HEK293 (cell line): Measurements from ENCODE around the gene KCNMA1.

Experiments
- CTCF ChIA-PET: fragments of 350-600 bp; formaldehyde crosslinking; extraction: SDS; loops from one replicate; lab custom pipeline; 2021; ENCODE audit warnings: antibody characterized with exemption; lab: Yijun Ruan, JAX
- POLR2A ChIA-PET: fragments of 300-600 bp; formaldehyde crosslinking; extraction: SDS; loops from one replicate; lab custom pipeline; 2020; ENCODE audit warnings: antibody characterized with exemption, inconsistent platforms; lab: Yijun Ruan, JAX
- H3K27ac ChIP-seq: fragments of 200-500 bp; sonication (Bioruptor generic); 2 replicates; pipeline ENCODE4 v1.5.1; 2014; ENCODE audit warnings: low read depth, low read length, control low read depth, inconsistent platforms; ENCODE audit errors: extremely low read depth
- H3K36me3 ChIP-seq, 2 experiments: fragments of 200-500 bp in 1 of 2; sonication (Bioruptor generic) in 1 of 2; 1 replicate in 1 of 2; 2 replicates in 1 of 2; pipeline ENCODE4 v1.5.1; 2014 to 2017; ENCODE audit warnings: inconsistent platforms in 2 of 2, low read length in 2 of 2; ENCODE audit not compliant: control insufficient read depth in 2 of 2, insufficient read depth in 1 of 2
- H3K4me1 ChIP-seq: fragments of 200-500 bp; sonication (Bioruptor generic); 2 replicates; pipeline ENCODE4 v1.5.1; 2014; ENCODE audit warnings: mild to moderate bottlenecking, low read length, inconsistent platforms; ENCODE audit not compliant: control insufficient read depth, insufficient read depth
- H3K4me3 ChIP-seq: 2 replicates; pipeline ENCODE4 v1.5.1; 2011; ENCODE audit warnings: low read depth, mild to moderate bottlenecking, control low read depth, low read length, moderate library complexity
- H3K9me3 ChIP-seq: fragments of 200-500 bp; sonication (Bioruptor generic); 2 replicates; pipeline ENCODE4 v1.5.1; 2014; ENCODE audit warnings: low read depth, low read length, inconsistent platforms; ENCODE audit not compliant: control insufficient read depth, insufficient read depth
- BCL6B ChIP-seq: fragments of 450-650 bp; formaldehyde crosslinking; IDR thresholded peaks from 2 replicates; pipeline ENCODE4 v1.5.1; 2017; ENCODE audit warnings: missing biosample characterization, missing genetic modification characterization
- FEZF1 ChIP-seq: fragments of 450-650 bp; formaldehyde crosslinking; IDR thresholded peaks from 2 replicates; pipeline ENCODE4 v1.5.1; 2016; ENCODE audit warnings: missing biosample characterization, missing genetic modification characterization
- HOXA7 ChIP-seq: sonication (generic); formaldehyde crosslinking; IDR thresholded peaks from 2 replicates; pipeline ENCODE4 v1.8.1; 2022; ENCODE audit warnings: missing genetic modification reagents, borderline replicate concordance
- HOXD13 ChIP-seq: sonication (generic); formaldehyde crosslinking; IDR thresholded peaks from 2 replicates; pipeline ENCODE4 v1.8.0; 2022; ENCODE audit warnings: missing genetic modification reagents, borderline replicate concordance
- KLF9 ChIP-seq: fragments of 450-650 bp; formaldehyde crosslinking; IDR thresholded peaks from 2 replicates; pipeline ENCODE4 v1.5.1; 2016; ENCODE audit warnings: missing biosample characterization, missing genetic modification characterization, low read depth
- PRDM6 ChIP-seq: fragments of 450-650 bp; formaldehyde crosslinking; IDR thresholded peaks from 2 replicates; pipeline ENCODE4 v1.5.1; 2017; ENCODE audit warnings: missing biosample characterization, missing genetic modification characterization
- SALL2 ChIP-seq: fragments of 450-650 bp; formaldehyde crosslinking; IDR thresholded peaks from 2 replicates; pipeline ENCODE4 v1.5.0; 2017; ENCODE audit warnings: missing biosample characterization, mild to moderate bottlenecking, missing genetic modification characterization, borderline replicate concordance
- ZBTB17 ChIP-seq: fragments of 450-650 bp; formaldehyde crosslinking; IDR thresholded peaks from 2 replicates; pipeline ENCODE4 v1.5.1; 2016; ENCODE audit warnings: missing biosample characterization, missing genetic modification characterization
- ZEB2 ChIP-seq: fragments of 450-650 bp; formaldehyde crosslinking; IDR thresholded peaks from 2 replicates; pipeline ENCODE4 v1.5.1; 2016; ENCODE audit warnings: missing biosample characterization, missing genetic modification characterization
- ZNF341 ChIP-seq: fragments of 450-650 bp; formaldehyde crosslinking; IDR thresholded peaks from 2 replicates; pipeline ENCODE4; 2016; ENCODE audit warnings: low read depth, missing biosample characterization, missing genetic modification characterization
- ZNF362 ChIP-seq: fragments of 450-650 bp; formaldehyde crosslinking; IDR thresholded peaks from 2 replicates; pipeline ENCODE4 v1.5.1; 2016; ENCODE audit warnings: missing biosample characterization, missing genetic modification characterization
- ZNF416 ChIP-seq: fragments of 450-650 bp; formaldehyde crosslinking; IDR thresholded peaks from 2 replicates; pipeline ENCODE4 v1.5.1; 2016; ENCODE audit warnings: missing biosample characterization, missing genetic modification characterization
- ZNF501 ChIP-seq: fragments of 450-650 bp; formaldehyde crosslinking; IDR thresholded peaks from 2 replicates; pipeline ENCODE4 v1.5.1; 2016; ENCODE audit warnings: missing biosample characterization, missing genetic modification characterization
- ZNF514 ChIP-seq: fragments of 450-650 bp; formaldehyde crosslinking; IDR thresholded peaks from 2 replicates; pipeline ENCODE4 v1.5.1; 2016; ENCODE audit warnings: missing biosample characterization, missing genetic modification characterization
- ZNF560 ChIP-seq: fragments of 450-650 bp; formaldehyde crosslinking; IDR thresholded peaks from 2 replicates; pipeline ENCODE4 v1.5.1; 2017; ENCODE audit warnings: missing biosample characterization, missing genetic modification characterization, borderline replicate concordance
- ZNF610 ChIP-seq: fragments of 450-650 bp; formaldehyde crosslinking; IDR thresholded peaks from 2 replicates; pipeline ENCODE4 v1.5.1; 2016; ENCODE audit warnings: missing biosample characterization, missing genetic modification characterization, borderline replicate concordance
- ZNF677 ChIP-seq: fragments of 450-650 bp; IDR thresholded peaks from 2 replicates; pipeline ENCODE4 v1.5.0; 2018; ENCODE audit warnings: missing biosample characterization, mild to moderate bottlenecking, missing genetic modification characterization, moderate library complexity
- TF ChIP-seq, protein P1 (sequence below): fragments of 450-650 bp; formaldehyde crosslinking; IDR thresholded peaks from 2 replicates; pipeline ENCODE4 v1.5.1; 2016; ENCODE audit warnings: missing biosample characterization, missing genetic modification characterization
- TF ChIP-seq, protein P2 (sequence below): fragments of 450-650 bp; formaldehyde crosslinking; IDR thresholded peaks from 2 replicates; pipeline ENCODE4 v1.5.1; 2016; ENCODE audit warnings: missing biosample characterization, missing genetic modification characterization
- TF ChIP-seq, protein P3 (sequence below): fragments of 450-650 bp; formaldehyde crosslinking; IDR thresholded peaks from 2 replicates; pipeline ENCODE4 v1.5.1; 2016; ENCODE audit warnings: missing biosample characterization, missing genetic modification characterization

The KCNMA1 gene

GRCh38 chr10:77293773-77294172 is 343.8 kb downstream of the KCNMA1 start (continued):
- TF ChIP-seq BCL6B (tag by site-specific recombination) (no peak), HOXD13 (CRISPR knock-in tag) (no peak), KLF9 (tag by site-specific recombination) (no peak), HOXA7 (CRISPR knock-in tag) (no peak), ZNF416 (tag by site-specific recombination) (no peak), FEZF1 (tag by site-specific recombination) (no peak), ZNF560 (tag by site-specific recombination) (no peak), ZEB2 (tag by site-specific recombination) (no peak), ZNF610 (no peak), SALL2 (tag by site-specific recombination) (no peak)
- TF ChIP-seq, protein P1, sequence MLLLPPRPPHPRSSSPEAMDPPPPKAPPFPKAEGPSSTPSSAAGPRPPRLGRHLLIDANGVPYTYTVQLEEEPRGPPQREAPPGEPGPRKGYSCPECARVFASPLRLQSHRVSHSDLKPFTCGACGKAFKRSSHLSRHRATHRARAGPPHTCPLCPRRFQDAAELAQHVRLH, result no peak

DNA sequence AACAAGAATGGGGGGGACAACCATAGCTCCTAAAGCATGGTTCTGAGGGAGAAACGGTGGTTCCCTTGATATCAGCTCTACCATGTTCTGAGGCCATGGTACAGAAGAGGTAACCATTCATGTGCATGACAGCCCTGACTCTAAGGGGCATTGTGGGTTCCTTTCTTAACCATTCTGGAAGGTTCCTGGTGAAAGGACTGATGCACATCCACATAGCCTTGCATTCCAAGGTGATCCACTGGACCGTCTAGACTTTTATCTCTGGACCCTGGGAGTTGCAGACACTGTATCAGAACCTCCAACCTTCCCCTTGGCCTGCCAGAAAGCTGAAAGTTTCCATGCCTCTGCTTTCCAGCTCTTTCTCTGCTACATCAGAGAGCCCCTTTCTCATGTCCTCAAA is 344.3 kb downstream of the KCNMA1 start:
- Histone ChIP-seq H3K4me3 (no peak overlapping the region), H3K4me1 (peaks cover 34% of the 10 kb centered on the region), H3K9me3 (no peaks in the 10 kb centered on the region), H3K36me3 (no peaks in the 10 kb centered on the region), H3K27ac (no peak overlapping the region)
- CTCF ChIA-PET, result interaction anchor here (0.6 to 1.2 kb wide), 5 partner anchors 25 to 468 kb away, joined by 3 to 5 read pairs (median 4); no protein-coding TSS in a partner anchor
- POLR2A ChIA-PET, result no interaction called here
- TF ChIP-seq ZNF362 (tag by site-specific recombination), result no peak
- TF ChIP-seq ZNF677 (tag by site-specific recombination), result no peak
- TF ChIP-seq, protein P2, sequence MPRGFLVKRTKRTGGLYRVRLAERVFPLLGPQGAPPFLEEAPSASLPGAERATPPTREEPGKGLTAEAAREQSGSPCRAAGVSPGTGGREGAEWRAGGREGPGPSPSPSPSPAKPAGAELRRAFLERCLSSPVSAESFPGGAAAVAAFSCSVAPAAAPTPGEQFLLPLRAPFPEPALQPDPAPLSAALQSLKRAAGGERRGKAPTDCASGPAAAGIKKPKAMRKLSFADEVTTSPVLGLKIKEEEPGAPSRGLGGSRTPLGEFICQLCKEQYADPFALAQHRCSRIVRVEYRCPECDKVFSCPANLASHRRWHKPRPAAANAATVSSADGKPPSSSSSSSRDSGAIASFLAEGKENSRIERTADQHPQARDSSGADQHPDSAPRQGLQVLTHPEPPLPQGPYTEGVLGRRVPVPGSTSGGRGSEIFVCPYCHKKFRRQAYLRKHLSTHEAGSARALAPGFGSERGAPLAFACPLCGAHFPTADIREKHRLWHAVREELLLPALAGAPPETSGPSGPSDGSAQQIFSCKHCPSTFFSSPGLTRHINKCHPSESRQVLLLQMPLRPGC, result no peak

DNA sequence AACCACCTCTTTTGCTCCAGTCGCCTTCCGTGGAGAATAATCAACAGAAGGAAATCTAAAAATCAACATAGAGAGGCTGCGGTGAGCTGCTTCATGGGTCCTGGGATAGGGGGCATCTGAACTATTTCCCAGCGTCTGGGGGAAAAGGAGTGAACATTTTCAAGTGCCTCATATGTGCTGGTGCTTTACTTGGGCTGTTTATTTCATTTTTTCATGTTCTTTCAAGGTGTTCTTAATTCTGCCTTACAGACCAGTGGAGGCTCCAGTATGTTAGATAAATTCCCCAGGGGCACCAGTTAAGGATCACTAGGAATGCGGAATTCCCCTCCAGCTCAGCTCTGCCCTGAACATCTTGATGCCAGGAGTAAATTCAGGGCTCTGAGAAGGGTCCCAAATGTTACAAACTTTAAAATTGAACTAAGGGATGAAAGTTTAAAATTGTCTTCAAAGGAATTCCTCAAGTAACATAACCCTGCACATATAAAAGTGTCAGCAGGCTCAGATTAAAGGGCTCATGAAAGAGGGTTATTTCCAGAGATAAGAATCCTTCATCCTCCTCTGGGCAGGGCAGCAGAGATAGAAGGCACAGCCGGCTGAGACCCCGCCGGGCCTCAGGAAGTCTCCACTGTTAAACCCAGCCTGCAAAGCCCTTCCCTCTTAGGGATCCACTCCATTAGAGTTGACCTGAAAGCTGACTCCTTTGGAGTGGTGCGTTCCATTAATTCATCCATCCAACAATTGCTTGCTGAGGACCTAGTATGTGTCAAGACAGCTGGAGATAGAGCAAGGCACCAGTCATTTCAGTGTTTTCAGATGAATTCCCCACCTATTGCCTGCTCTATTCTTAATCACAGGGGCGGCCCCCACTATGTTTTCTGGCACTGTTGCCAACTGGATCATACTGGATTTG is 345.8 kb downstream of the KCNMA1 start:
- POLR2A ChIA-PET, result no interaction called here
- no peak overlapping the region for H3K4me3 ChIP-seq
- peaks cover 42% of the 10 kb centered on the region for H3K4me1 ChIP-seq
- no peaks in the 10 kb centered on the region for H3K9me3 ChIP-seq
- no peaks in the 10 kb centered on the region for H3K36me3 ChIP-seq
- H3K27ac ChIP-seq, result no peak overlapping the region
- CTCF ChIA-PET, result interaction anchor here (0.9 kb wide), 1 partner anchor 94 kb away, joined by 3 read pairs; no protein-coding TSS in a partner anchor
- TF ChIP-seq ZNF501 (tag by site-specific recombination), result no peak
- no peak for TF ChIP-seq HOXA7 (CRISPR knock-in tag)
- TF ChIP-seq, protein P3, sequence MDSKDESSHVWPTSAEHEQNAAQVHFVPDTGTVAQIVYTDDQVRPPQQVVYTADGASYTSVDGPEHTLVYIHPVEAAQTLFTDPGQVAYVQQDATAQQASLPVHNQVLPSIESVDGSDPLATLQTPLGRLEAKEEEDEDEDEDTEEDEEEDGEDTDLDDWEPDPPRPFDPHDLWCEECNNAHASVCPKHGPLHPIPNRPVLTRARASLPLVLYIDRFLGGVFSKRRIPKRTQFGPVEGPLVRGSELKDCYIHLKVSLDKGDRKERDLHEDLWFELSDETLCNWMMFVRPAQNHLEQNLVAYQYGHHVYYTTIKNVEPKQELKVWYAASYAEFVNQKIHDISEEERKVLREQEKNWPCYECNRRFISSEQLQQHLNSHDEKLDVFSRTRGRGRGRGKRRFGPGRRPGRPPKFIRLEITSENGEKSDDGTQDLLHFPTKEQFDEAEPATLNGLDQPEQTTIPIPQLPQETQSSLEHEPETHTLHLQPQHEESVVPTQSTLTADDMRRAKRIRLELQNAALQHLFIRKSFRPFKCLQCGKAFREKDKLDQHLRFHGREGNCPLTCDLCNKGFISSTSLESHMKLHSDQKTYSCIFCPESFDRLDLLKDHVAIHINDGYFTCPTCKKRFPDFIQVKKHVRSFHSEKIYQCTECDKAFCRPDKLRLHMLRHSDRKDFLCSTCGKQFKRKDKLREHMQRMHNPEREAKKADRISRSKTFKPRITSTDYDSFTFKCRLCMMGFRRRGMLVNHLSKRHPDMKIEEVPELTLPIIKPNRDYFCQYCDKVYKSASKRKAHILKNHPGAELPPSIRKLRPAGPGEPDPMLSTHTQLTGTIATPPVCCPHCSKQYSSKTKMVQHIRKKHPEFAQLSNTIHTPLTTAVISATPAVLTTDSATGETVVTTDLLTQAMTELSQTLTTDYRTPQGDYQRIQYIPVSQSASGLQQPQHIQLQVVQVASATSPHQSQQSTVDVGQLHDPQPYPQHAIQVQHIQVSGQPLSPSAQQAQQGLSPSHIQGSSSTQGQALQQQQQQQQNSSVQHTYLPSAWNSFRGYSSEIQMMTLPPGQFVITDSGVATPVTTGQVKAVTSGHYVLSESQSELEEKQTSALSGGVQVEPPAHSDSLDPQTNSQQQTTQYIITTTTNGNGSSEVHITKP (tag by site-specific recombination), result peak; percentile 19; the same call in 1 of the 2 replicates
- no peak for TF ChIP-seq ZBTB17 (tag by site-specific recombination)
- peak; percentile 16; the same call in 1 of the 2 replicates for TF ChIP-seq PRDM6
- no peak for TF ChIP-seq ZNF560 (tag by site-specific recombination)
- peak; percentile 45; the same call in 1 of the 2 replicates for TF ChIP-seq ZNF341 (tag by site-specific recombination)
- 0 out of 2 replicates have a peak, but pooled peaks have one; percentile 20 for TF ChIP-seq FEZF1 (tag by site-specific recombination)
- no peak for TF ChIP-seq ZNF514
